H1 (cell line): Measurements from ENCODE around the gene ZNF524. TPM values are rescaled to one million over a fixed set of nuclear protein-coding genes. Genes with fewer than 3 reads are reported as not detected.

Experiments
- CTCF ChIA-PET: fragments of 300-600 bp; sonication (Branson Sonifier 250); formaldehyde crosslinking; loops from one replicate; lab custom pipeline; 2021; ENCODE audit not compliant: partially characterized antibody; lab: Charles Lee
- POLR2A ChIA-PET: fragments of 300-600 bp; sonication (Branson Sonifier 250); formaldehyde crosslinking; loops from one replicate; lab custom pipeline; 2021; ENCODE audit warnings: inconsistent platforms; ENCODE audit not compliant: partially characterized antibody; lab: Charles Lee
- DNase-seq, 2 experiments: peaks; one replicate each; pipeline versions ENCODE4 v3.0.0 to v3.0.0-alpha.2; 2010 to 2022; ENCODE audit warnings: low spot score in 2 of 2, low read depth in 1 of 2, mixed read lengths in 1 of 2
- FAIRE-seq: peaks from 2 replicates; lab custom pipeline; 2011; peaks lifted over from hg19 to GRCh38; lab: Jason Lieb, UNC
- H2AFZ ChIP-seq: 2 replicates; pipeline ENCODE4 v1.8.1; 2012; ENCODE audit warnings: low read length, inconsistent platforms
- H2AK5ac ChIP-seq: 2 replicates; pipeline ENCODE4 v1.6.1; 2013; ENCODE audit warnings: low read depth, low read length
- H2BK120ac ChIP-seq: replicated peaks from 2 replicates; pipeline ENCODE3; 2013; ENCODE audit warnings: low read depth, low read length, inconsistent platforms
- H2BK12ac ChIP-seq: 2 replicates; pipeline ENCODE4 v1.6.1; 2013; ENCODE audit warnings: low read depth, low read length
- H2BK15ac ChIP-seq: 2 replicates; pipeline ENCODE4 v1.6.1; 2013; ENCODE audit warnings: low read length
- H2BK20ac ChIP-seq: 2 replicates; pipeline ENCODE4 v1.6.1; 2013; ENCODE audit warnings: low read length
- H2BK5ac ChIP-seq: 2 replicates; pipeline ENCODE4 v1.6.1; 2013; ENCODE audit warnings: low read depth, low read length
- H3K14ac ChIP-seq: 2 replicates; pipeline ENCODE4 v1.6.1; 2013; ENCODE audit warnings: inconsistent platforms; ENCODE audit not compliant: insufficient read length
- H3K18ac ChIP-seq: 2 replicates; pipeline ENCODE4 v1.6.1; 2013; ENCODE audit warnings: low read length; ENCODE audit errors: extremely low read depth
- H3K23ac ChIP-seq: 2 replicates; pipeline ENCODE4 v1.6.1; 2013; ENCODE audit warnings: inconsistent platforms; ENCODE audit not compliant: insufficient read length
- H3K23me2 ChIP-seq: 2 replicates; pipeline ENCODE4 v1.6.1; 2013; ENCODE audit warnings: low read depth, low read length
- H3K27ac ChIP-seq: 2 replicates; pipeline ENCODE4 v1.6.1; 2011; ENCODE audit warnings: low read depth, low read length, inconsistent platforms
- H3K27me3 ChIP-seq, 4 experiments: replicated peaks in 1 of 4; 1 replicate in 1 of 4; 2 replicates in 3 of 4; pipeline versions ENCODE4 v1.6.1 to v1.8.1; 2011 to 2013; ENCODE audit warnings: low read length in 3 of 4, mild to moderate bottlenecking in 3 of 4, inconsistent platforms in 2 of 4, mixed read lengths in 2 of 4, moderate library complexity in 1 of 4; ENCODE audit not compliant: control insufficient read depth in 3 of 4, insufficient read depth in 3 of 4; ENCODE audit errors: extremely low read depth in 1 of 4
- H3K36me3 ChIP-seq, 4 experiments: 2 replicates each; pipeline versions ENCODE4 v1.6.1 to v1.8.1; 2011 to 2013; ENCODE audit warnings: mild to moderate bottlenecking in 4 of 4, low read length in 3 of 4, moderate library complexity in 2 of 4, control low read depth in 1 of 4, inconsistent platforms in 1 of 4; ENCODE audit not compliant: insufficient read depth in 4 of 4, control insufficient read depth in 2 of 4
- H3K4ac ChIP-seq: replicated peaks from 2 replicates; pipeline ENCODE3; 2013; ENCODE audit warnings: low read length, low read depth, mixed read lengths, inconsistent platforms; ENCODE audit not compliant: insufficient read length
- H3K4me1 ChIP-seq, 4 experiments: replicated peaks in 1 of 4; 1 replicate in 1 of 4; 2 replicates in 3 of 4; pipeline versions ENCODE4 v1.6.1 to v1.8.1; 2011 to 2013; ENCODE audit warnings: low read length in 3 of 4, inconsistent platforms in 2 of 4, mixed read lengths in 1 of 4; ENCODE audit not compliant: insufficient read depth in 4 of 4, control insufficient read depth in 3 of 4
- H3K4me2 ChIP-seq, 2 experiments: 2 replicates each; pipeline versions ENCODE4 v1.6.1 to v1.8.1; 2011 to 2013; ENCODE audit warnings: low read depth in 2 of 2, low read length in 2 of 2, control low read depth in 1 of 2, inconsistent platforms in 1 of 2, mild to moderate bottlenecking in 1 of 2; ENCODE audit not compliant: insufficient read depth in 1 of 2
- H3K4me3 ChIP-seq, 4 experiments: fragments of 200-600, 300-600 bp in 1 of 4; sonication (generic), shearing (Covaris generic), sonication (Bioruptor Twin) in 1 of 4; 2 replicates each; pipeline versions ENCODE4 v1.5.1 to v1.8.1; 2011 to 2016; ENCODE audit warnings: low read length in 4 of 4, low read depth in 3 of 4, control low read depth in 2 of 4, inconsistent platforms in 2 of 4, mild to moderate bottlenecking in 2 of 4, mixed read lengths in 1 of 4, moderate library complexity in 1 of 4; ENCODE audit not compliant: insufficient read depth in 2 of 4; ENCODE audit errors: extremely low read depth in 1 of 4
- H3K56ac ChIP-seq: replicated peaks from 2 replicates; pipeline ENCODE3; 2013; ENCODE audit warnings: low read depth, mild to moderate bottlenecking, mixed read lengths, low read length, inconsistent platforms; ENCODE audit not compliant: insufficient read length
- H3K79me1 ChIP-seq: 2 replicates; pipeline ENCODE4 v1.6.1; 2013; ENCODE audit warnings: low read depth, low read length, control low read depth
- H3K79me2 ChIP-seq, 2 experiments: 2 replicates each; pipeline versions ENCODE4 v1.6.1 to v1.8.1; 2012 to 2013; ENCODE audit warnings: low read length in 2 of 2, mild to moderate bottlenecking in 2 of 2, inconsistent platforms in 1 of 2; ENCODE audit not compliant: insufficient read depth in 2 of 2, control insufficient read depth in 1 of 2
- H3K9ac ChIP-seq, 4 experiments: replicated peaks in 1 of 4; 1 replicate in 1 of 4; 2 replicates in 3 of 4; pipeline versions ENCODE4 v1.6.1 to v1.8.1; 2011 to 2013; ENCODE audit warnings: low read depth in 3 of 4, low read length in 3 of 4, control low read depth in 2 of 4, mild to moderate bottlenecking in 2 of 4, moderate library complexity in 2 of 4, inconsistent platforms in 1 of 4; ENCODE audit errors: extremely low read depth in 1 of 4
- H3K9me3 ChIP-seq, 2 experiments: 2 replicates each; pipeline versions ENCODE4 v1.6.1 to v1.8.1; 2012 to 2013; ENCODE audit warnings: mild to moderate bottlenecking in 2 of 2, moderate library complexity in 2 of 2, control low read depth in 1 of 2, inconsistent platforms in 1 of 2, low read depth in 1 of 2, low read length in 1 of 2, mixed read lengths in 1 of 2; ENCODE audit not compliant: insufficient read depth in 2 of 2
- H4K20me1 ChIP-seq, 2 experiments: replicated peaks in 1 of 2; 2 replicates each; pipeline versions ENCODE3 to v1.8.1; 2011 to 2013; ENCODE audit warnings: inconsistent platforms in 2 of 2, low read length in 2 of 2, mild to moderate bottlenecking in 1 of 2; ENCODE audit not compliant: insufficient read depth in 2 of 2, control insufficient read depth in 1 of 2
- H4K5ac ChIP-seq: 2 replicates; pipeline ENCODE4 v1.6.1; 2013; ENCODE audit warnings: low read length, low read depth, mixed read lengths, inconsistent platforms; ENCODE audit not compliant: insufficient read length
- H4K8ac ChIP-seq: 2 replicates; pipeline ENCODE4 v1.8.0; 2013; ENCODE audit warnings: mild to moderate bottlenecking, moderate library complexity, low read length, inconsistent platforms; ENCODE audit not compliant: insufficient read depth; ENCODE audit errors: extremely low read depth
- H4K91ac ChIP-seq: replicated peaks from 2 replicates; pipeline ENCODE3; 2013; ENCODE audit warnings: low read length, mixed read lengths, inconsistent platforms; ENCODE audit not compliant: insufficient read length
- BRCA1 ChIP-seq: IDR thresholded peaks from 2 replicates; pipeline ENCODE4 v1.6.1; 2012; ENCODE audit warnings: low read depth, low read length, improper control_type of control experiment
- CBX5 ChIP-seq: fragments of 300-800, 300-1000 bp; sonication (generic); IDR thresholded peaks from 2 replicates; pipeline ENCODE4 v1.7.1; 2016; ENCODE audit warnings: antibody characterized with exemption, low read length, low read depth
- EGR1 ChIP-seq: IDR thresholded peaks from 2 replicates; pipeline ENCODE4 v1.6.1; 2011; ENCODE audit warnings: low read depth, low read length, borderline replicate concordance
- EP300 ChIP-seq, 2 experiments: IDR thresholded peaks; 1 replicate in 1 of 2; 2 replicates in 1 of 2; pipeline ENCODE4 v1.6.1; 2011 to 2012; ENCODE audit warnings: low read depth in 2 of 2, low read length in 2 of 2, mild to moderate bottlenecking in 2 of 2, borderline replicate concordance in 1 of 2, inconsistent platforms in 1 of 2, moderate library complexity in 1 of 2
- GABPA ChIP-seq: IDR thresholded peaks from 2 replicates; pipeline ENCODE4 v1.6.1; 2011; ENCODE audit warnings: mild to moderate bottlenecking, low read length, moderate library complexity, borderline replicate concordance; ENCODE audit not compliant: insufficient read depth
- HDAC6 ChIP-seq: IDR thresholded peaks from one replicate; pipeline ENCODE4 v1.7.1; 2012; ENCODE audit warnings: low read depth, mild to moderate bottlenecking, inconsistent platforms, low read length, moderate library complexity
- TEAD4 ChIP-seq: IDR thresholded peaks from 2 replicates; pipeline ENCODE4 v1.6.1; 2012; ENCODE audit warnings: low read depth, low read length, inconsistent platforms, mixed read lengths
- WGBS, 2 experiments: shearing (Covaris generic) in 1 of 2; methylation state at CpG; one replicate each; pipeline versions ENCODE4 v1.1.6 to v1.1.7; 2013 to 2015; ENCODE audit warnings: low lambda C conversion rate in 2 of 2, mixed read lengths in 2 of 2, inconsistent platforms in 1 of 2, low coverage in 1 of 2, missing lambda C conversion rate in 1 of 2; ENCODE audit not compliant: insufficient replicate concordance in 2 of 2, insufficient coverage in 1 of 2, insufficient read length in 1 of 2; ENCODE audit errors: extremely low coverage in 1 of 2, missing lambda C conversion rate in 1 of 2; 5-methylcytosine and 5-hydroxymethylcytosine counted together
- polyA plus RNA-seq, 7 experiments: library from polyadenylated mRNA; depleted of rRNA in 3 of 7; stranded (reverse) in 5 of 7; unstranded in 2 of 7; fragments of >200 nt in 5 of 7; fragments of 200-250 nt in 2 of 7; gene quantifications; 1 replicate in 5 of 7; 2 replicates in 1 of 7; 4 replicates in 1 of 7; pipeline versions ENCODE4 v1.2.1 to v1.2.3, GENCODE V29; 2011 to 2013; ENCODE audit warnings: missing spikeins in 2 of 7, mixed read lengths in 2 of 7
- total RNA-seq: library from RNA; stranded (reverse); fragmentation: NEBNext Ultra II Directional; extraction: Animal tissue kit (Norgen Biotek cat#: 25700); gene quantifications from 2 replicates; pipeline ENCODE4 v1.2.1, GENCODE V29; 2021
- TF ChIP-seq, protein P1 (sequence below), 3 experiments: IDR thresholded peaks; 1 replicate in 2 of 3; 2 replicates in 1 of 3; pipeline versions ENCODE4 v1.5.1 to v1.6.1; 2011; ENCODE audit warnings: low read length in 3 of 3, mild to moderate bottlenecking in 3 of 3, inconsistent platforms in 2 of 3, low read depth in 1 of 3, moderate library complexity in 1 of 3; ENCODE audit not compliant: insufficient read depth in 1 of 3; ENCODE audit errors: control extremely low read depth in 1 of 3

Gene ZNF524
- total and polyA plus RNA-seq, 2 of the 8 experiments (the other 6 are each of a cell fraction or from before 2014, with no cell fraction given) = 4.4 to 4.7 TPM

DNA sequence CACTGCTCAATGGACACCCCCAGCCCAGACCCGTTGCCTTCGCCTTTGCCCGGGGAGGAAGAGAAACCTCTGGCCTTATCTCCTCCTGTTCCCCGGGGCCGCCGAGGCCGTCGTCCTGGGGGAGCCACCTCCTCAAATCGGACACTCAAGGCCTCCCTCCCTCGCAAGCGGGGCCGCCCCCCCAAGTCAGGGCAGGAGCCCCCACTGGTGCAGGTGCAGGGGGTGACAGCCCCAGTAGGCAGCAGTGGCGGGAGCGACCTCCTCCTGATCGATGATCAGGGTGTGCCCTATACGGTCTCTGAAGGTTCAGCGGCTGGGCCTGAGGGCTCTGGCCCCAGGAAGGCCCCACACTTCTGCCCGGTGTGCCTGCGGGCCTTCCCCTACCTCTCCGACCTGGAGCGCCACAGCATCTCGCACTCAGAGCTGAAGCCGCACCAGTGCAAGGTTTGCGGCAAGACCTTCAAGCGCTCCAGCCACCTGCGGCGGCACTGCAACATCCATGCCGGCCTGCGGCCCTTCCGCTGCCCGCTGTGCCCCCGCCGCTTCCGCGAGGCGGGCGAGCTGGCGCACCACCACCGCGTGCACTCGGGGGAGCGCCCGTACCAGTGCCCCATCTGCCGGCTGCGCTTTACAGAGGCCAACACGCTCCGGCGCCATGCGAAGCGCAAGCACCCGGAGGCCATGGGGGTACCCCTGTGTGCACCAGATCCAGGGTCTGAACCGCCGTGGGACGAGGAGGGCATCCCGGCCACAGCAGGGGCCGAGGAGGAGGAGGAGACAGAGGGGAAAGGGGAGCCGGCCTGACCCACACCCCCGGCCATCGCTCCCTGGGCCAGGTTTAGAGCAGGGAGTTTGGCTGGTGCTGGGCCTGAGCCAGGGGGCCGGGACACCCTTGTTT lies 2.3 kb downstream of the ZNF524 start:
- no peaks in the 10 kb centered on the region; a peak in 1 of 8 replicates for H3K36me3 ChIP-seq
- H3K4ac ChIP-seq = no peak overlapping the region
- H3K18ac ChIP-seq = no peak overlapping the region
- H3K23ac ChIP-seq = no peak overlapping the region
- no peak overlapping the region for H3K9ac ChIP-seq
- peak overlapping the region; percentile 45 for H4K91ac ChIP-seq
- no peak overlapping the region for H2BK120ac ChIP-seq
- no peak overlapping the region for H3K14ac ChIP-seq
- H4K20me1 ChIP-seq = peaks cover 2 to 8% of the 10 kb centered on the region in 2 experiments
- H3K9me3 ChIP-seq = no peaks in the 10 kb centered on the region
- peaks cover 0 to 10% of the 10 kb centered on the region in 2 experiments; a peak in 2 of 4 replicates for H3K79me2 ChIP-seq
- no peak overlapping the region for H3K4me3 ChIP-seq
- 0 out of 2 replicates have a peak overlapping the region, but pooled peaks have one; percentile 68 for H2BK12ac ChIP-seq
- peaks cover 21% of the 10 kb centered on the region for H3K23me2 ChIP-seq
- H3K4me1 ChIP-seq = peaks cover 0 to 16% (median 12%) of the 10 kb centered on the region in 4 experiments; a peak in 6 of 7 replicates
- H3K27me3 ChIP-seq = no peaks in the 10 kb centered on the region
- no peak overlapping the region for H4K5ac ChIP-seq
- 95% methylated on average over 53 of the region's 60 CpGs; no CpG with 5 or more reads in 1 of the 2 experiments for WGBS, 2 experiments
- DNase-seq = peak in 1 of 2 experiments; percentile 45
- H2BK5ac ChIP-seq = 0 out of 2 replicates have a peak overlapping the region, but pooled peaks have one; percentile 66
- H3K4me2 ChIP-seq = no peak overlapping the region; a peak in 1 of 4 replicates
- H2AFZ ChIP-seq = no peak overlapping the region
- ChIA-PET CTCF (interaction anchor here (0.9 kb wide), 1 partner anchor 55 kb away, joined by 3 read pairs; no protein-coding TSS in a partner anchor), POLR2A (interaction anchor here (0.9 to 3.6 kb wide), 4 partner anchors 9 to 55 kb away, joined by 3 to 18 read pairs (median 4); partner anchors contain the start of gene ZNF784)
- peak overlapping the region; percentile 6 for H4K8ac ChIP-seq
- H2BK15ac ChIP-seq = peak overlapping the region; percentile 46; the same call in 1 of the 2 replicates
- H2AK5ac ChIP-seq = peak overlapping the region; percentile 84; the same call in 1 of the 2 replicates
- H2BK20ac ChIP-seq = no peak overlapping the region
- no peak overlapping the region for H3K56ac ChIP-seq
- FAIRE-seq = no peak
- peaks cover 3% of the 10 kb centered on the region; the same call in 1 of the 2 replicates for H3K79me1 ChIP-seq
- H3K27ac ChIP-seq = no peak overlapping the region
- TF ChIP-seq GABPA (no peak), BRCA1 (no peak), HDAC6 (no peak), CBX5 (no peak), EP300 (IDR thresholded peaks at IDR 0.05; ENCODE audit: borderline replicate concordance in 1 of 2, low read depth in 2 of 2, low read length in 2 of 2) (no peak), EGR1 (no peak), TEAD4 (no peak)
- TF ChIP-seq, protein P1, sequence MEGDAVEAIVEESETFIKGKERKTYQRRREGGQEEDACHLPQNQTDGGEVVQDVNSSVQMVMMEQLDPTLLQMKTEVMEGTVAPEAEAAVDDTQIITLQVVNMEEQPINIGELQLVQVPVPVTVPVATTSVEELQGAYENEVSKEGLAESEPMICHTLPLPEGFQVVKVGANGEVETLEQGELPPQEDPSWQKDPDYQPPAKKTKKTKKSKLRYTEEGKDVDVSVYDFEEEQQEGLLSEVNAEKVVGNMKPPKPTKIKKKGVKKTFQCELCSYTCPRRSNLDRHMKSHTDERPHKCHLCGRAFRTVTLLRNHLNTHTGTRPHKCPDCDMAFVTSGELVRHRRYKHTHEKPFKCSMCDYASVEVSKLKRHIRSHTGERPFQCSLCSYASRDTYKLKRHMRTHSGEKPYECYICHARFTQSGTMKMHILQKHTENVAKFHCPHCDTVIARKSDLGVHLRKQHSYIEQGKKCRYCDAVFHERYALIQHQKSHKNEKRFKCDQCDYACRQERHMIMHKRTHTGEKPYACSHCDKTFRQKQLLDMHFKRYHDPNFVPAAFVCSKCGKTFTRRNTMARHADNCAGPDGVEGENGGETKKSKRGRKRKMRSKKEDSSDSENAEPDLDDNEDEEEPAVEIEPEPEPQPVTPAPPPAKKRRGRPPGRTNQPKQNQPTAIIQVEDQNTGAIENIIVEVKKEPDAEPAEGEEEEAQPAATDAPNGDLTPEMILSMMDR (IDR thresholded peaks at IDR 0.05; ENCODE audit: control extremely low read depth in 1 of 3, insufficient read depth in 1 of 3, low read depth in 1 of 3, low read length in 3 of 3) = no peak
